Measurements from ENCODE around the gene PSMG4. TPM values are rescaled to one million over a fixed set of nuclear protein-coding genes. Genes with fewer than 3 reads are reported as not detected.

PSMG4 gene
- total RNA-seq, 3 donors from 2014 or later (not counting 1 experiment from before 2014, with no cell fraction given) = 8.3 to 15.3 (median 11.3) TPM

- DNase-seq (peak in 1 of 2 donors; percentile 55), ATAC-seq (peak; percentile 49 to 65 (median 57))
- Histone ChIP-seq H3K9me3 (ENCODE audit: control insufficient read depth, insufficient read depth, low read length) (no peaks in the 10 kb centered on the region), H3K36me3 (ENCODE audit: control insufficient read depth, insufficient read depth, low read length) (no peaks in the 10 kb centered on the region), H3K27me3 (ENCODE audit: control insufficient read depth, insufficient read depth, low read length) (peaks cover 79% of the 10 kb centered on the region), H3K4me1 (ENCODE audit: control insufficient read depth, insufficient read depth, low read length) (peaks cover 53% of the 10 kb centered on the region), H3K27ac (ENCODE audit: low read length) (no peak overlapping the region), H3K4me3 (ENCODE audit: low read length) (no peak overlapping the region)
- no peak for TF ChIP-seq CTCF (IDR thresholded peaks at IDR 0.05)
- Mint-ChIP-seq H3K4me1 (peaks cover 36 to 56% of the 10 kb centered on the region in 2 donors), H3K9me3 (no peaks in the 10 kb centered on the region), H3K27me3 (ENCODE audit: low read depth in 2 of 2) (peaks cover 72 to 76% of the 10 kb centered on the region in 2 donors), H3K36me3 (no peaks in the 10 kb centered on the region), H3K27ac (no peak overlapping the region), H3K4me3 (peak overlapping the region; percentile 45)
- WGBS (ENCODE audit: insufficient coverage) = 2% methylated on average over 28 of the region's 28 CpGs
- intact Hi-C loops (cut with micrococcal nuclease) = no loop called here
Measured at GRCh38 chr6:3229566-3230178, 29.1 kb upstream of the PSMG4 start.

GRCh38 chr6:3230256-3230882 lies 28.4 kb upstream of the PSMG4 start:
- Mint-ChIP-seq H3K9me3 (no peaks in the 10 kb centered on the region), H3K27ac (no peak overlapping the region), H3K4me1 (peaks cover 36 to 56% of the 10 kb centered on the region in 2 donors), H3K27me3 (ENCODE audit: low read depth in 2 of 2) (peaks cover 74 to 79% of the 10 kb centered on the region in 2 donors), H3K4me3 (peak overlapping the region; percentile 45), H3K36me3 (no peaks in the 10 kb centered on the region)
- WGBS (ENCODE audit: insufficient coverage) = 36% methylated on average over 10 of the region's 11 CpGs
- no peak overlapping the region for H3K4me3 ChIP-seq (ENCODE audit: low read length)
- H3K36me3 ChIP-seq (ENCODE audit: control insufficient read depth, insufficient read depth, low read length) = no peaks in the 10 kb centered on the region
- TF ChIP-seq CTCF (IDR thresholded peaks at IDR 0.05) = no peak
- H3K27me3 ChIP-seq (ENCODE audit: control insufficient read depth, insufficient read depth, low read length) = peaks cover 79% of the 10 kb centered on the region
- ATAC-seq (no peak), DNase-seq (no peak)
- no peak overlapping the region for H3K27ac ChIP-seq (ENCODE audit: low read length)
- no peaks in the 10 kb centered on the region for H3K9me3 ChIP-seq (ENCODE audit: control insufficient read depth, insufficient read depth, low read length)
- intact Hi-C loops (cut with micrococcal nuclease) = no loop called here
- peaks cover 53% of the 10 kb centered on the region for H3K4me1 ChIP-seq (ENCODE audit: control insufficient read depth, insufficient read depth, low read length)

- Histone ChIP-seq H3K4me3 (ENCODE audit: low read length) (no peak overlapping the region), H3K4me1 (ENCODE audit: control insufficient read depth, insufficient read depth, low read length) (peaks cover 53% of the 10 kb centered on the region), H3K36me3 (ENCODE audit: control insufficient read depth, insufficient read depth, low read length) (no peaks in the 10 kb centered on the region), H3K27me3 (ENCODE audit: control insufficient read depth, insufficient read depth, low read length) (peaks cover 77% of the 10 kb centered on the region), H3K9me3 (ENCODE audit: control insufficient read depth, insufficient read depth, low read length) (no peaks in the 10 kb centered on the region), H3K27ac (ENCODE audit: low read length) (no peak overlapping the region)
- Mint-ChIP-seq H3K27me3 (ENCODE audit: low read depth in 2 of 2) (peaks cover 78 to 79% of the 10 kb centered on the region in 2 donors), H3K27ac (no peak overlapping the region), H3K9me3 (no peaks in the 10 kb centered on the region), H3K36me3 (no peaks in the 10 kb centered on the region), H3K4me3 (peak overlapping the region; percentile 45), H3K4me1 (peaks cover 36 to 56% of the 10 kb centered on the region in 2 donors)
- TF ChIP-seq CTCF (IDR thresholded peaks at IDR 0.05) = no peak
- ATAC-seq (no peak), DNase-seq (peak in 1 of 2 donors; percentile 34)
- WGBS (ENCODE audit: insufficient coverage) = 5% methylated on average over 10 of the region's 11 CpGs
- intact Hi-C loops (cut with micrococcal nuclease) = no loop called here
Measured at GRCh38 chr6:3230900-3231246, 27.9 kb upstream of the PSMG4 start.
